K562 (cell line): Measurements from ENCODE around the gene CRYBG3. TPM values are rescaled to one million over a fixed set of nuclear protein-coding genes. Genes with fewer than 3 reads are reported as not detected.

Experiments used
- ATAC-seq: fragments of 200-7000 bp; cut with Tn5 transposase; 3 replicates; pipeline ENCODE4 v1.9.1; 2020; ENCODE audit warnings: moderate library complexity
- BruUV-seq: library from RNA; stranded (reverse); fragments of 400-500 nt; replicated peaks from 2 replicates; lab custom pipeline; 2021; lab: Mats Ljungman, UMichigan
- CTCF ChIA-PET: fragments of 300-600 bp; formaldehyde crosslinking; extraction: SDS; loops from one replicate; lab custom pipeline; 2021; ENCODE audit warnings: low intra/inter-chr PET ratio; lab: Yijun Ruan, JAX
- POLR2A ChIA-PET: fragments of 300-600, 350-650 bp; sonication (Branson Sonifier 250); formaldehyde crosslinking; extraction: SDS; loops from one replicate; lab custom pipeline; 2021; ENCODE audit warnings: antibody characterized with exemption, inconsistent platforms; lab: Yijun Ruan, JAX
- DNase-seq, 4 experiments: peaks; one replicate each; pipeline versions ENCODE4 v3.0.0 to v3.0.0-alpha.2; 2011 to 2018; ENCODE audit warnings: low spot score in 3 of 4, mixed read lengths in 3 of 4; ENCODE audit errors: extremely low read depth in 1 of 4
- FAIRE-seq: peaks from 2 replicates; lab custom pipeline; 2011; peaks lifted over from hg19 to GRCh38; lab: Jason Lieb, UNC
- H2AFZ ChIP-seq: 2 replicates; pipeline ENCODE4 v1.6.0; 2011; ENCODE audit warnings: low read depth, low read length, control low read depth, inconsistent platforms
- H3K27ac ChIP-seq: fragments of 200-600 bp; 3 replicates; pipeline ENCODE4 v1.8.0; 2011; ENCODE audit warnings: low read depth, mild to moderate bottlenecking, control low read depth, inconsistent platforms, low read length, moderate library complexity, mixed read lengths; ENCODE audit errors: extremely low read depth
- H3K27me3 ChIP-seq, 2 experiments: fragments of 300-600 bp in 1 of 2; 2 replicates in 1 of 2; 3 replicates in 1 of 2; pipeline versions ENCODE4 v1.6.0 to v1.8.0; 2011; ENCODE audit warnings: inconsistent platforms in 2 of 2, low read length in 2 of 2, mild to moderate bottlenecking in 1 of 2, mixed read lengths in 1 of 2, moderate library complexity in 1 of 2; ENCODE audit not compliant: control insufficient read depth in 2 of 2, insufficient read depth in 2 of 2
- H3K36me3 ChIP-seq: fragments of 300-600 bp; 3 replicates; pipeline ENCODE4 v1.8.0; 2011; ENCODE audit warnings: mild to moderate bottlenecking, low read length, inconsistent platforms; ENCODE audit not compliant: control insufficient read depth, insufficient read depth
- H3K4me1 ChIP-seq, 2 experiments: fragments of 200-600 bp in 1 of 2; replicated peaks in 1 of 2; 2 replicates in 1 of 2; 3 replicates in 1 of 2; pipeline versions ENCODE4 v1.5.1 to v1.8.0; 2011; ENCODE audit warnings: inconsistent platforms in 2 of 2, low read length in 2 of 2, mild to moderate bottlenecking in 1 of 2, mixed read lengths in 1 of 2, moderate library complexity in 1 of 2; ENCODE audit not compliant: control insufficient read depth in 2 of 2, insufficient read depth in 2 of 2
- H3K4me2 ChIP-seq: 2 replicates; pipeline ENCODE4 v1.6.1; 2011; ENCODE audit warnings: low read length, control low read depth, inconsistent platforms, mixed read lengths; ENCODE audit not compliant: insufficient read depth
- H3K4me3 ChIP-seq: fragments of 200-600 bp; sonication (generic), shearing (Covaris generic); 2 replicates; pipeline ENCODE4 v1.5.1; 2016; ENCODE audit warnings: control low read depth, inconsistent platforms
- H3K79me2 ChIP-seq: fragments of 200-600 bp; 3 replicates; pipeline ENCODE4 v1.8.0; 2011; ENCODE audit warnings: low read length, inconsistent platforms; ENCODE audit not compliant: control insufficient read depth, insufficient read depth
- H3K9ac ChIP-seq, 2 experiments: 2 replicates each; pipeline versions ENCODE4 v1.6.0 to v1.6.1; 2011; ENCODE audit warnings: low read depth in 2 of 2, low read length in 2 of 2, control low read depth in 1 of 2, inconsistent platforms in 1 of 2, mild to moderate bottlenecking in 1 of 2, mixed read lengths in 1 of 2; ENCODE audit not compliant: insufficient read depth in 1 of 2
- H3K9me1 ChIP-seq: one replicate; pipeline ENCODE4 v1.6.0; 2011; ENCODE audit warnings: inconsistent platforms, mild to moderate bottlenecking, low read length, moderate library complexity; ENCODE audit not compliant: control insufficient read depth, insufficient read depth
- H3K9me3 ChIP-seq: replicated peaks from 2 replicates; pipeline ENCODE4 v1.5.1; 2011; ENCODE audit warnings: low read depth, low read length, inconsistent platforms; ENCODE audit not compliant: control insufficient read depth, insufficient read depth
- H4K20me1 ChIP-seq: replicated peaks from 2 replicates; pipeline ENCODE4 v1.6.1; 2011; ENCODE audit warnings: low read length, inconsistent platforms, mixed read lengths; ENCODE audit not compliant: control insufficient read depth, insufficient read depth
- CC2D1A ChIP-seq: fragments of 450-650 bp; IDR thresholded peaks from 2 replicates; pipeline ENCODE4 v1.6.1; 2017; ENCODE audit warnings: mild to moderate bottlenecking
- GATA2 ChIP-seq: sonication (generic); formaldehyde crosslinking; IDR thresholded peaks from 2 replicates; pipeline ENCODE4 v1.4.0; 2020; ENCODE audit warnings: mild to moderate bottlenecking, missing genetic modification reagents
- LCOR ChIP-seq: sonication (generic); formaldehyde crosslinking; IDR thresholded peaks from 2 replicates; pipeline ENCODE4 v1.8.0; 2022; ENCODE audit warnings: mild to moderate bottlenecking, missing genetic modification reagents
- NFYB ChIP-seq: IDR thresholded peaks from 2 replicates; pipeline ENCODE4 v1.6.1; 2011; ENCODE audit warnings: mild to moderate bottlenecking, moderate library complexity; ENCODE audit not compliant: insufficient read length; ENCODE audit errors: extremely low read depth
- RBM22 ChIP-seq: fragments of 200-400 bp; formaldehyde crosslinking; IDR thresholded peaks from 2 replicates; pipeline ENCODE4 v1.6.1; 2018; ENCODE audit warnings: low read length, low read depth; ENCODE audit not compliant: poor library complexity, severe bottlenecking
- RHOXF2B ChIP-seq: fragments of 250-450 bp; sonication (Bioruptor Pico); conservative IDR thresholded peaks from 2 replicates; pipeline ENCODE4 v1.5.1; 2021
- TRIM28 ChIP-seq: fragments of 450-650 bp; IDR thresholded peaks from 2 replicates; pipeline ENCODE4 v1.6.1; 2017
- XRCC4 ChIP-seq: IDR thresholded peaks from one replicate; pipeline ENCODE4 v1.6.1; 2011; ENCODE audit not compliant: insufficient read depth, insufficient read length; ENCODE audit errors: extremely low read depth
- ZNF316 ChIP-seq: fragments of 450-650 bp; IDR thresholded peaks from 2 replicates; pipeline ENCODE4 v1.6.1; 2016
- ZNF408 ChIP-seq: fragments of 250-450 bp; sonication (Bioruptor Pico); IDR thresholded peaks from 2 replicates; pipeline ENCODE4 v1.4.0; 2020; ENCODE audit warnings: low read depth, mild to moderate bottlenecking, moderate library complexity
- ZNF444 ChIP-seq: fragments of 250-450 bp; sonication (Bioruptor Pico); IDR thresholded peaks from 2 replicates; pipeline ENCODE4 v1.4.0; 2020; ENCODE audit warnings: mild to moderate bottlenecking, moderate library complexity
- WGBS: fragments of 100-300 bp; shearing (Covaris generic); methylation state at CpG from one replicate; pipeline ENCODE4 v1.1.6; 2016; ENCODE audit warnings: low coverage, mixed read lengths; ENCODE audit not compliant: insufficient coverage; ENCODE audit errors: missing lambda C conversion rate; 5-methylcytosine and 5-hydroxymethylcytosine counted together
- in situ Hi-C: fragments of 300-500 bp; cut with MboI; formaldehyde crosslinking; loops from 4 replicates; pipeline ENCODE4 v1.15.0; 2018; ENCODE audit warnings: inconsistent platforms, mixed read lengths
- intact Hi-C: fragments of 100-400 bp; cut with micrococcal nuclease; formaldehyde crosslinking; loops from 2 replicates; pipeline ENCODE4 v1.14.2; 2022
- polyA plus RNA-seq, 8 experiments: library from polyadenylated mRNA; depleted of rRNA in 4 of 8; stranded (reverse) in 5 of 8; unstranded in 3 of 8; fragments of >200 nt; fragmentation: Nextera tagmentation in 2 of 8; fragmentation: Illumina TruSeq in 1 of 8; extraction: Ambion mirVana in 2 of 8; extraction: Trizol in 1 of 8; gene quantifications; 2 replicates each; pipeline versions ENCODE4 v1.2.1 to v1.2.3, GENCODE V29; 2011 to 2014; ENCODE audit warnings: inconsistent platforms in 1 of 8, missing spikeins in 1 of 8
- total RNA-seq, 7 experiments: library from RNA; depleted of rRNA in 6 of 7; stranded (reverse); fragments of >200 nt in 6 of 7; fragmentation: Illumina TruSeq in 2 of 7; extraction: Trizol in 2 of 7; gene quantifications; 2 replicates each; pipeline versions ENCODE4 v1.2.1 to v1.2.3, GENCODE V29; 2011 to 2021; ENCODE audit warnings: low replicate concordance in 1 of 7
- TF ChIP-seq, protein P1 (sequence below), 3 experiments: IDR thresholded peaks in 2 of 3; conservative IDR thresholded peaks in 1 of 3; 2 replicates each; pipeline ENCODE4 v1.5.1; 2011 to 2012; ENCODE audit warnings: low read length in 3 of 3, mild to moderate bottlenecking in 3 of 3, control low read depth in 2 of 3, improper control_type of control experiment in 1 of 3, inconsistent platforms in 1 of 3, low read depth in 1 of 3, mixed read lengths in 1 of 3, moderate library complexity in 1 of 3; ENCODE audit not compliant: insufficient read depth in 2 of 3
- TF ChIP-seq, protein P2 (sequence below): fragments of 250-450 bp; sonication (Bioruptor Pico); IDR thresholded peaks from 2 replicates; pipeline ENCODE4 v1.9.0; 2021; ENCODE audit warnings: mild to moderate bottlenecking

Gene CRYBG3
- total and polyA plus RNA-seq, 9 of the 15 experiments (the other 6 are each of a cell fraction or from before 2014, with no cell fraction given): 0.08 to 0.72 (median 0.18) TPM

DNA sequence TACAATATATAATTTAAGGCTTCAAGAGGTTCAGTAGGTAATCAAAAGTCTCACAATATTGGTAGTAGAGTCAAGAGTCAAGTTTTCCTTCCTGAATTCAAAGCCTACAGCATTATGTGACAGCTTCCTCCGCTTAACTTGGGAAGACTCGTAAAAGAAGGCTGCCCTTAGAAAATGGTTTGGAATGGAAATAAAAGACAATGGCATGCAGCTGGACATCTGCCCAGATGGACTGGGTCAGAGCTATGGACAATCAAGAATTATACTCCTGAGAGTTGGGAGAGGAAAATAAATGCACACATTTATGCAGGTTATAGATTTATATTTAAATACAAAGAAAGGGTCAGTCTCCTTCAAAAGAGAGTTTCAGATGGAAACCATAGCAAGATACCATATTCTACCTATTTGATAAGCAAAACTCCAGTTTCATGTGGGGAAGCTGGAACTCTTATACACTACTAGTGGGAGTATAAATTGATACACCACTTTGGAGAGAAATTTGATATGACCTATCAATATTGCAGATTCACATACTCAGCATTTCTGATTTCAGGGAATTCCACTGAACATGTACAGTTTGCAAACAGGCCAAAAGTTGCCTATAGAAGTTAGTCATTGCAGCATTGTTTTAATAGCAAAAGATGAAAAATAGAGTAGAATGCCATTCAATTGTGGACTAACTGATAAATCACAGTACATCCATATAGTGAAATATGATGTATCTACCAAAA, 6.1 kb downstream of the CRYBG3 start:
- BruUV-seq: no TSS peak
- Histone ChIP-seq H3K9me1 (no peaks in the 10 kb centered on the region), H3K79me2 (no peaks in the 10 kb centered on the region), H3K27me3 (peaks cover 6% of the 10 kb centered on the region in 2 experiments; a peak in 2 of 5 replicates), H3K27ac (no peak overlapping the region), H3K4me1 (no peaks in the 10 kb centered on the region), H3K9me3 (no peaks in the 10 kb centered on the region), H3K36me3 (no peaks in the 10 kb centered on the region), H2AFZ (no peak overlapping the region), H3K4me2 (no peak overlapping the region), H4K20me1 (no peaks in the 10 kb centered on the region), H3K9ac (no peak overlapping the region), H3K4me3 (no peak overlapping the region)
- DNase-seq (no peak), FAIRE-seq (no peak), ATAC-seq (no peak)
- TF ChIP-seq ZNF444: no peak
- TF ChIP-seq XRCC4: no peak
- TF ChIP-seq ZNF316: peak; percentile 22; the same call in 1 of the 2 replicates
- TF ChIP-seq LCOR (CRISPR knock-in tag): no peak
- TF ChIP-seq NFYB: no peak
- TF ChIP-seq ZNF408: no peak
- ChIA-PET POLR2A (interaction anchor here (0.6 kb wide), 1 partner anchor 1390 kb away, joined by 3 read pairs; no protein-coding TSS in a partner anchor), CTCF (no interaction called here)
- in situ Hi-C loops: no loop called here
- intact Hi-C loops: no loop called here
- 0% methylated on average over 2 of the region's 2 CpGs for WGBS

DNA sequence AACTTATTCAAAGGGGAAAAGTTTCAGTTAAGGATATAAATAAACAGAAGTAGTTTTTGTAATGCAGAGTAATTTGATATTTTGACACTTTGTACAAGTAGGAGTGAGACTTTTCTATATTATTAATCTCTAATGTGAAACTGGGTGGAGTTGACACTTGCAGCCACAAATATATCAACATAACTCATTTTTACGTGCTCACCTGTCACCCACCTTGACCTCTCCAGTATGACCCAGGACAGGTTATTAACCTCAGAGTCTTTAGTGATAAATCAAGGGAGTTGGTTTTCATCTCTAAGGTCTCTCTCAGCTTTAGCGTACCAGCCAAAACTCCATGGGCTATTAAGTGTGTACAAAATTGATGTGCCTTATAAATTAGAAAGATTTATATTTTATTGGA, 7.4 kb downstream of the CRYBG3 start:
- no peak overlapping the region for H3K9ac ChIP-seq
- H2AFZ ChIP-seq: no peak overlapping the region
- CTCF ChIA-PET: no interaction called here
- no peaks in the 10 kb centered on the region for H4K20me1 ChIP-seq
- FAIRE-seq (no peak), DNase-seq (no peak), ATAC-seq (no peak)
- BruUV-seq: no TSS peak
- no peak overlapping the region for H3K4me2 ChIP-seq
- H3K9me3 ChIP-seq: no peaks in the 10 kb centered on the region
- POLR2A ChIA-PET: no interaction called here
- H3K9me1 ChIP-seq: no peaks in the 10 kb centered on the region
- H3K4me1 ChIP-seq: no peaks in the 10 kb centered on the region
- no peak overlapping the region for H3K4me3 ChIP-seq
- intact Hi-C loops (no loop called here), in situ Hi-C loops (no loop called here)
- no peaks in the 10 kb centered on the region for H3K79me2 ChIP-seq
- no peaks in the 10 kb centered on the region for H3K27me3 ChIP-seq
- no peaks in the 10 kb centered on the region for H3K36me3 ChIP-seq
- WGBS: 0% methylated on average over 1 of the region's 2 CpGs
- no peak overlapping the region for H3K27ac ChIP-seq
- TF ChIP-seq GATA2 (CRISPR knock-in tag) (no peak), RBM22 (no peak), CC2D1A (no peak), RHOXF2B (CRISPR knock-in tag) (no peak), TRIM28 (no peak)
- TF ChIP-seq, protein P1, sequence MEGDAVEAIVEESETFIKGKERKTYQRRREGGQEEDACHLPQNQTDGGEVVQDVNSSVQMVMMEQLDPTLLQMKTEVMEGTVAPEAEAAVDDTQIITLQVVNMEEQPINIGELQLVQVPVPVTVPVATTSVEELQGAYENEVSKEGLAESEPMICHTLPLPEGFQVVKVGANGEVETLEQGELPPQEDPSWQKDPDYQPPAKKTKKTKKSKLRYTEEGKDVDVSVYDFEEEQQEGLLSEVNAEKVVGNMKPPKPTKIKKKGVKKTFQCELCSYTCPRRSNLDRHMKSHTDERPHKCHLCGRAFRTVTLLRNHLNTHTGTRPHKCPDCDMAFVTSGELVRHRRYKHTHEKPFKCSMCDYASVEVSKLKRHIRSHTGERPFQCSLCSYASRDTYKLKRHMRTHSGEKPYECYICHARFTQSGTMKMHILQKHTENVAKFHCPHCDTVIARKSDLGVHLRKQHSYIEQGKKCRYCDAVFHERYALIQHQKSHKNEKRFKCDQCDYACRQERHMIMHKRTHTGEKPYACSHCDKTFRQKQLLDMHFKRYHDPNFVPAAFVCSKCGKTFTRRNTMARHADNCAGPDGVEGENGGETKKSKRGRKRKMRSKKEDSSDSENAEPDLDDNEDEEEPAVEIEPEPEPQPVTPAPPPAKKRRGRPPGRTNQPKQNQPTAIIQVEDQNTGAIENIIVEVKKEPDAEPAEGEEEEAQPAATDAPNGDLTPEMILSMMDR (IDR thresholded peaks at IDR 0.05 in 2 of 3, conservative IDR thresholded peaks at IDR 0.05 in 1 of 3; ENCODE audit: insufficient read depth in 2 of 3, low read depth in 1 of 3, low read length in 3 of 3): no peak
- TF ChIP-seq, protein P2, sequence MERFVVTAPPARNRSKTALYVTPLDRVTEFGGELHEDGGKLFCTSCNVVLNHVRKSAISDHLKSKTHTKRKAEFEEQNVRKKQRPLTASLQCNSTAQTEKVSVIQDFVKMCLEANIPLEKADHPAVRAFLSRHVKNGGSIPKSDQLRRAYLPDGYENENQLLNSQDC (CRISPR knock-in tag): no peak
